NCI-H1436 treated with DMSO at 0.1 percent for 48 hours (cell line): ENCODE results near the gene JAG1.
"Not testable (repeated sequence)": the region's sequence is repeated elsewhere in the genome, so short reads cannot be mapped to it uniquely, and the experiment has no call there.

Experiments
- DNase-seq: peaks from one replicate; lab custom pipeline; 2025; lab: John Stamatoyannopoulos, UW

The JAG1 gene

GRCh38 chr20:10610251-10610650 is 63.5 kb downstream of the JAG1 start:
- DNase-seq: no peak

GRCh38 chr20:10609770-10610169 is 64.0 kb downstream of the JAG1 start:
- no peak for DNase-seq

GRCh38 chr20:10609276-10609675 is 64.5 kb downstream of the JAG1 start:
- no peak for DNase-seq

GRCh38 chr20:10605547-10606195 is 68.1 kb downstream of the JAG1 start:
- DNase-seq: no peak

GRCh38 chr20:10604865-10605440 is 68.8 kb downstream of the JAG1 start:
- no peak for DNase-seq

GRCh38 chr20:10603971-10604864 is 69.6 kb downstream of the JAG1 start:
- DNase-seq: no peak

- DNase-seq: no peak
Observed at GRCh38 chr20:10603378-10603777, 70.4 kb downstream of the JAG1 start.

GRCh38 chr20:10602221-10602871 is 71.5 kb downstream of the JAG1 start:
- no peak for DNase-seq

- DNase-seq: no peak
Observed at GRCh38 chr20:10597637-10598036, 76.2 kb downstream of the JAG1 start.

- DNase-seq: no peak
Observed at GRCh38 chr20:10596710-10597121, 77.1 kb downstream of the JAG1 start.

- DNase-seq: no peak
Observed at GRCh38 chr20:10595985-10596384, 77.8 kb downstream of the JAG1 start.

- DNase-seq: no peak
Observed at GRCh38 chr20:10595266-10595665, 78.5 kb downstream of the JAG1 start.

GRCh38 chr20:10594296-10594868 is 79.4 kb downstream of the JAG1 start:
- DNase-seq: no peak

- DNase-seq: no peak
Observed at GRCh38 chr20:10591946-10592521, 81.8 kb downstream of the JAG1 start.

GRCh38 chr20:10590950-10591671 is 82.7 kb downstream of the JAG1 start:
- DNase-seq: no peak

GRCh38 chr20:10590446-10590845 is 83.4 kb downstream of the JAG1 start:
- not testable (repeated sequence) for DNase-seq
